Breast epithelium (tissue), 3 donors: Measurements from ENCODE around the gene ADGRL4.

Experiments
- POLR2A ChIP-seq: fragments of 450-650 bp; IDR thresholded peaks from one replicate; pipeline ENCODE4 v1.6.1; 2016; ENCODE audit warnings: antibody characterized with exemption, mild to moderate bottlenecking, moderate library complexity
- POLR2AphosphoS5 ChIP-seq, 3 donors: sonication (generic); formaldehyde crosslinking; IDR thresholded peaks; one replicate each; pipeline ENCODE4 v1.6.1; 2017; ENCODE audit warnings: antibody characterized with exemption in 3 of 3

- no peak for TF ChIP-seq POLR2A
- no peak for TF ChIP-seq POLR2AphosphoS5 (IDR thresholded peaks at IDR 0.05)
These were observed 163.4 kb downstream of the ADGRL4 start for GRCh38 chr1:78843111-78843510.
